Testis (tissue), 3 donors: Measurements from ENCODE around the gene SLC4A4. TPM values are rescaled to one million over a fixed set of nuclear protein-coding genes. Genes with fewer than 3 reads are reported as not detected.

Experiments
- DNase-seq: peaks from one replicate; pipeline ENCODE4 v3.0.0-alpha.2; 2019
- H3K27ac ChIP-seq, 2 donors: fragments of 200-600 bp; sonication (generic); one replicate each; pipeline ENCODE4 v1.5.1; 2019
- H3K27me3 ChIP-seq: fragments of 200-600 bp; sonication (generic); one replicate; pipeline ENCODE4 v1.5.1; 2019
- H3K36me3 ChIP-seq: fragments of 200-600 bp; sonication (generic); one replicate; pipeline ENCODE4 v1.5.1; 2017; ENCODE audit warnings: low read depth; ENCODE audit errors: missing control alignments
- H3K4me1 ChIP-seq: fragments of 200-600 bp; sonication (generic); one replicate; pipeline ENCODE4 v1.5.1; 2019
- H3K4me3 ChIP-seq, 2 donors: fragments of 200-600 bp; sonication (generic); one replicate each; pipeline ENCODE4 v1.5.1; 2017 to 2019
- H3K9me3 ChIP-seq: fragments of 200-600 bp; sonication (generic); one replicate; pipeline ENCODE4 v1.5.1; 2017
- POLR2A ChIP-seq: fragments of 450-650 bp; IDR thresholded peaks from one replicate; pipeline ENCODE4 v1.6.1; 2017; ENCODE audit warnings: antibody characterized with exemption, mild to moderate bottlenecking, moderate library complexity
- WGBS, 2 donors: methylation state at CpG; one replicate each; pipeline ENCODE4 v1.1.5; 2018; 5-methylcytosine and 5-hydroxymethylcytosine counted together
- intact Hi-C: fragments of 100-400 bp; cut with DNase I; formaldehyde crosslinking; loops from one replicate; pipeline ENCODE4 v1.15.1; 2023; ENCODE audit warnings: low total_unique reads
- polyA plus RNA-seq: library from polyadenylated mRNA; stranded (reverse); fragments of 350-450 nt; fragmentation: Illumina TruSeq; extraction: RNeasy Lipid Tissue Mini Kit (QIAGEN cat#74804); gene quantifications from one replicate; pipeline ENCODE4 v1.2.3, GENCODE V29; 2014; ENCODE audit warnings: low read depth, low replicate concordance; ENCODE audit not compliant: insufficient read depth
- total RNA-seq, 2 donors: library from RNA; depleted of rRNA; stranded (reverse); fragments of >200 nt; gene quantifications; one replicate each; pipeline ENCODE4 v1.2.3, GENCODE V29; 2016
- TF ChIP-seq, protein P1 (sequence below), 3 experiments: fragments of 450-650 bp in 2 of 3; fragments of 200-600 bp in 1 of 3; sonication (generic) in 1 of 3; IDR thresholded peaks; one replicate each; pipeline ENCODE4 v1.5.1; 2016 to 2019; ENCODE audit warnings: antibody characterized with exemption in 3 of 3, mild to moderate bottlenecking in 2 of 3, moderate library complexity in 1 of 3

The SLC4A4 gene
- total and polyA plus RNA-seq, 3 donors from 2014 or later: 1.7 to 2.9 (median 2.2) TPM

GRCh38 chr4:71550220-71551165 lies 211.7 kb downstream of the SLC4A4 start:
- no peaks in the 10 kb centered on the region for H3K4me1 ChIP-seq
- intact Hi-C loops: no loop called here
- WGBS, 2 donors: 72 to 78% methylated on average over 7 of the region's 7 CpGs
- H3K4me3 ChIP-seq: no peak overlapping the region
- TF ChIP-seq POLR2A: no peak
- TF ChIP-seq, protein P1, sequence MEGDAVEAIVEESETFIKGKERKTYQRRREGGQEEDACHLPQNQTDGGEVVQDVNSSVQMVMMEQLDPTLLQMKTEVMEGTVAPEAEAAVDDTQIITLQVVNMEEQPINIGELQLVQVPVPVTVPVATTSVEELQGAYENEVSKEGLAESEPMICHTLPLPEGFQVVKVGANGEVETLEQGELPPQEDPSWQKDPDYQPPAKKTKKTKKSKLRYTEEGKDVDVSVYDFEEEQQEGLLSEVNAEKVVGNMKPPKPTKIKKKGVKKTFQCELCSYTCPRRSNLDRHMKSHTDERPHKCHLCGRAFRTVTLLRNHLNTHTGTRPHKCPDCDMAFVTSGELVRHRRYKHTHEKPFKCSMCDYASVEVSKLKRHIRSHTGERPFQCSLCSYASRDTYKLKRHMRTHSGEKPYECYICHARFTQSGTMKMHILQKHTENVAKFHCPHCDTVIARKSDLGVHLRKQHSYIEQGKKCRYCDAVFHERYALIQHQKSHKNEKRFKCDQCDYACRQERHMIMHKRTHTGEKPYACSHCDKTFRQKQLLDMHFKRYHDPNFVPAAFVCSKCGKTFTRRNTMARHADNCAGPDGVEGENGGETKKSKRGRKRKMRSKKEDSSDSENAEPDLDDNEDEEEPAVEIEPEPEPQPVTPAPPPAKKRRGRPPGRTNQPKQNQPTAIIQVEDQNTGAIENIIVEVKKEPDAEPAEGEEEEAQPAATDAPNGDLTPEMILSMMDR (IDR thresholded peaks at IDR 0.05): no peak
- no peak for DNase-seq
- no peaks in the 10 kb centered on the region for H3K36me3 ChIP-seq
- H3K9me3 ChIP-seq: no peaks in the 10 kb centered on the region
- no peak overlapping the region for H3K27ac ChIP-seq
- no peaks in the 10 kb centered on the region for H3K27me3 ChIP-seq

GRCh38 chr4:71553605-71554004 lies 214.8 kb downstream of the SLC4A4 start:
- H3K36me3 ChIP-seq: no peaks in the 10 kb centered on the region
- H3K4me1 ChIP-seq: no peaks in the 10 kb centered on the region
- 52 to 64% methylated on average over 1 of the region's 1 CpG for WGBS, 2 donors
- no peak overlapping the region for H3K27ac ChIP-seq
- intact Hi-C loops: no loop called here
- TF ChIP-seq, protein P1 (IDR thresholded peaks at IDR 0.05): peak; percentile 35 to 57 (median 41)
- no peak for TF ChIP-seq POLR2A
- H3K4me3 ChIP-seq: no peak overlapping the region
- H3K9me3 ChIP-seq: no peaks in the 10 kb centered on the region
- no peaks in the 10 kb centered on the region for H3K27me3 ChIP-seq
- no peak for DNase-seq

DNA sequence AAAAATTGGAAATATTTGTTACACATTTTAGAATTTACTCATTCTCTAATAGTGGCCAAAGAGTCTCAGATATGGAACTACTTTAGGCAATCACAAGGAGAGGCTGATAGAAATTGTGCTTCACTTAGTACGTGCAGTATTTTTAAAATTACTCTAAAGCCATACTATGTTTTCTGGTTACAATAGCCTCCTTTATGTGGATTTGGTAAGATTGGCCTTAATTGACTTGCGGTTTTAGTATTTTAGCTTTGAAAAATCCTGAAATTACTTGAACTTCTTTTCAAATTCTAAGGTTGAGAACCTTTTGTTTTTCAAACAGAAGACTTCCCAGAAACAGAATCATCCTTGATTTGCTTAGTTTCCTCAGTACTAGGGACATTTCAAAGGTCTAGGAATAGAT lies 215.2 kb downstream of the SLC4A4 start:
- H3K4me1 ChIP-seq: no peaks in the 10 kb centered on the region
- TF ChIP-seq, protein P1 (IDR thresholded peaks at IDR 0.05): no peak
- TF ChIP-seq POLR2A: no peak
- no peaks in the 10 kb centered on the region for H3K27me3 ChIP-seq
- no peaks in the 10 kb centered on the region for H3K9me3 ChIP-seq
- intact Hi-C loops: no loop called here
- no peak overlapping the region for H3K4me3 ChIP-seq
- 88 to 91% methylated on average over 2 of the region's 2 CpGs for WGBS, 2 donors
- no peak for DNase-seq
- no peak overlapping the region for H3K27ac ChIP-seq
- no peaks in the 10 kb centered on the region for H3K36me3 ChIP-seq

GRCh38 chr4:71558248-71558647 lies 219.4 kb downstream of the SLC4A4 start:
- Histone ChIP-seq H3K36me3 (no peaks in the 10 kb centered on the region), H3K27ac (no peak overlapping the region), H3K9me3 (no peaks in the 10 kb centered on the region), H3K27me3 (no peaks in the 10 kb centered on the region), H3K4me3 (no peak overlapping the region), H3K4me1 (no peaks in the 10 kb centered on the region)
- WGBS, 2 donors: 52 to 58% methylated on average over 1 of the region's 1 CpG
- DNase-seq: no peak
- TF ChIP-seq POLR2A: no peak
- TF ChIP-seq, protein P1 (IDR thresholded peaks at IDR 0.05): no peak
- intact Hi-C loops: no loop called here
